Measurements from ENCODE around the gene JMJD1C.
"Not testable (repeated sequence)": the region's sequence is repeated elsewhere in the genome, so short reads cannot be mapped to it uniquely, and the experiment has no call there.

JMJD1C gene

DNA sequence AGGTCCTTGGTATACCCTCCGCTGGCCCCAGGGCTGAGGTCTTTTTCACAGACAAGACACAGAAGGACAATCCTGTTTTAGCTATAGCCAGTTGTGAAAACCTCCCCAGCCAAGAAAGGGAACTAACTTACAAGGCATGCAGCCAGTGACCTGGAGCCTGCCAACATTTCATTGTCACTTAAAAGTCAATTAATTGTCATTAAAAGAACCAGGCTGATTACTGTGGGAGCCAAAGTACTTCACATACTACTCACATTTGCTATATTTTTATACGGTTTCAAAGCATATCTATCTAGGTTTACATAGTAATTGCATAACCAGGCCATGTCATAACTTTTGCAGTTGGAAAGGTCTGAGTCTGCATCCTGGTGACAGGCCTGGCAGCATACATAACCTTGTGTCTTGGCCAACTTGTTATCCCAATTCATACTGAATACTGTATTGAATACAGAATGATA is 301.6 kb downstream of the JMJD1C start:
- no peak for DNase-seq (ENCODE audit: extremely low read depth, low read depth)
- TF ChIP-seq, protein P1, sequence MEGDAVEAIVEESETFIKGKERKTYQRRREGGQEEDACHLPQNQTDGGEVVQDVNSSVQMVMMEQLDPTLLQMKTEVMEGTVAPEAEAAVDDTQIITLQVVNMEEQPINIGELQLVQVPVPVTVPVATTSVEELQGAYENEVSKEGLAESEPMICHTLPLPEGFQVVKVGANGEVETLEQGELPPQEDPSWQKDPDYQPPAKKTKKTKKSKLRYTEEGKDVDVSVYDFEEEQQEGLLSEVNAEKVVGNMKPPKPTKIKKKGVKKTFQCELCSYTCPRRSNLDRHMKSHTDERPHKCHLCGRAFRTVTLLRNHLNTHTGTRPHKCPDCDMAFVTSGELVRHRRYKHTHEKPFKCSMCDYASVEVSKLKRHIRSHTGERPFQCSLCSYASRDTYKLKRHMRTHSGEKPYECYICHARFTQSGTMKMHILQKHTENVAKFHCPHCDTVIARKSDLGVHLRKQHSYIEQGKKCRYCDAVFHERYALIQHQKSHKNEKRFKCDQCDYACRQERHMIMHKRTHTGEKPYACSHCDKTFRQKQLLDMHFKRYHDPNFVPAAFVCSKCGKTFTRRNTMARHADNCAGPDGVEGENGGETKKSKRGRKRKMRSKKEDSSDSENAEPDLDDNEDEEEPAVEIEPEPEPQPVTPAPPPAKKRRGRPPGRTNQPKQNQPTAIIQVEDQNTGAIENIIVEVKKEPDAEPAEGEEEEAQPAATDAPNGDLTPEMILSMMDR (IDR thresholded peaks at IDR 0.05; ENCODE audit: low read depth, low read length): no peak

DNA sequence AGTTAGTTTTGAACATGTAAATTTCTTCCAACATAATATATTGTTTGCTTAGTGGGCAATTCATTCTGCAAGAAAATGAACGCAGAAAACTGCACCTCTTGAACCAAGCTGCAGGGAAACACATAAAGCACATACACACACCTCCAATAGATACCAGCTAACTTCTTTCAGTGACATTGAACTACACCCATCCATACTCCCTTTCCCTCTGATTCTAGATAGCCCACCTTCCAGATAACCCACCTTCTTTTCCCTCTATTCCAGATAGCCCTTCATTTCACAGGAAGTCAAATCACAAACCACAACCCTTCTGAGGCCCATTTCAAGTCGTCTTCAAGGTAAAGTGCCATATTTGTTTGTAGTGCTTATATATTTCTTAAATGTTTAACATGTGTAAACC is 304.2 kb downstream of the JMJD1C start:
- no peak for DNase-seq (ENCODE audit: extremely low read depth, low read depth)
- TF ChIP-seq, protein P1 (IDR thresholded peaks at IDR 0.05; ENCODE audit: low read depth, low read length): no peak

DNA sequence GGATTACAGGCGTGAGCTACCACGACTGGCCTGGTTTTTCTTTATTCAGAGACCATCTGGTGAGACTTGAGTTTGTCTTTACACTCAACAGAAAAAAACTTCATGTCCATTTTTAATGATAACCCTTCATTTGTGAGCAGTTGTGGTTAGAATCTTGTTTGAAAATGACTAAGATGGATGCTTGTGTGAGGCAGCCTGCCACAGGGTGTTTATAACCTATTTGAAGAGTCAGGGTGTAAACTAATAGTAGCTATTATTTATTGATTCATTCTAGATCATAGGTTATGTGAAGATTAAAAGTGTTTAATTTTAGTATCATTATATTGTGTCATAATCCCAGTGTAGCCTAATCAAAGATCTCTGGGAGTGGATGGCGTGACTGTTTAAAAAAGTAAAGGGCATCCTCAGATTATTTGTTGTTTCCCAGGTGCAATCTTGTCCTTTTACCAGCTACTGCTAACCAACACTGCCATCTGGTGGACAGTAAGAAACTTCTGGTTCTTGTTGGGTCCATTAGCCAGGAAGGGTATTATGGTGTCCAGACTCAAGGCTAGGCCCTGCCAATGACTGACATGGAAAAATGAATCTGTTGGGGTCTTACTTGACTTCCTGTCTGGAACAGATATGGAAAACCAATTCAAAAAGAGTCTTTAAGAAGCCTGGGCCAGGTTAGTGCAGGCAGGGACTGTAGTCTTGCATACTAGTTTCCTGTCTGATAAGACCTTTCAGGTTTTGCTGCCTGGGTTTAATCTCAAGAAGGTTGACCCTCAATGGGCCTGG is 307.7 kb downstream of the JMJD1C start:
- TF ChIP-seq, protein P1 (IDR thresholded peaks at IDR 0.05; ENCODE audit: low read depth, low read length): peak; percentile 68

DNA sequence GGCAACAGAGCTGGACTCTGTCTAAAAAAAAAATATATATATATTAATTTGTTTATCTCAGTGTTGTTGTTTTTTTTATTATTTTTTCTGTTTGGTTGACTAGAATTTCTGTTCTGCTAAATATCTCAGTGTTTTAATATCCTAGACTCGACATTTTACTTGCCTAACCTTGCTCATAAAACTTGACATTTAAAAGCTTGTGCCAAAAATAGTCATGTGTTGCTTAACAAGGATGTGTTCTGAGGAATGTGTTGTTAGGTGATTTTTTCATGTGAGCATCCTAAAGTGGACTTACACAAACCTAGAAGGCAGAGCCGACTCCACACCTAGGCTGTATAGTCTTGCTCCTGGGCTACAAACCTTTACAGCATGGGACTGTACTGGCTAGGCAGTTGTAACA is 309.5 kb downstream of the JMJD1C start:
- no peak for DNase-seq (ENCODE audit: extremely low read depth, low read depth)

More for the DNA sequence above, 307.7 kb downstream of the JMJD1C start:
- peak; percentile 84 for DNase-seq (ENCODE audit: extremely low read depth, low read depth)

DNA sequence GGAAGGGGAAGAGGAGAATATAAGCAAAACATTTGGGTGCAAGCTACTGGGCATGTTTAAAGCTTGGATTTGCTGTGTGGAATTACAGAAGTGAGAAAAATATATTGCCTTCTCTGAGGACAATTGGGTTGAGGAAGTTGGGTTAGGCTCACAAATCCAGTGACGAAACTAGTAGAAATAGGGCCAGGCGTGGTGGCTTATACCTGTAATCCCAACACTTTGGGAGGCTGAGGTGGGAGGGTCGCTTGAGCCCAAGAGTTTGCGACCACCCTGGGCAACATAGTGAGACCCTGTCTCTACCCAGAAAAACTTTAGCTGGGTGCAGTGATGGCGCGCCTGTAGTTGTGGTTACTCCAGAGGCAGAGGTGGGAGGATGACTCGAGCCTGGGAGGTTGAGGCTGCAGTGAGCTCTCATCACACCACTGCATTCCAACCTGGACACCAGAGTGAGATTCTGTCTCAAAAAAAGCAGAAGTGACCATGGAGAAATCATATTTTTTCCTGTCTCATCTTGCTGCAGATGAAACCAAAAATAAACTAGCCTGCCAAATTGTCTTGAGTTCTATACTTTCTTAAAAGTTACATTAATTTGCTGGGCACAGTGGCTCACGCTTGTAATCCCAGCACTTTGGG is 310.3 kb downstream of the JMJD1C start:
- no peak for DNase-seq (ENCODE audit: extremely low read depth, low read depth)
- TF ChIP-seq, protein P1 (IDR thresholded peaks at IDR 0.05; ENCODE audit: low read depth, low read length): no peak

More for the DNA sequence above, 309.5 kb downstream of the JMJD1C start:
- TF ChIP-seq, protein P1 (IDR thresholded peaks at IDR 0.05; ENCODE audit: low read depth, low read length): no peak

DNA sequence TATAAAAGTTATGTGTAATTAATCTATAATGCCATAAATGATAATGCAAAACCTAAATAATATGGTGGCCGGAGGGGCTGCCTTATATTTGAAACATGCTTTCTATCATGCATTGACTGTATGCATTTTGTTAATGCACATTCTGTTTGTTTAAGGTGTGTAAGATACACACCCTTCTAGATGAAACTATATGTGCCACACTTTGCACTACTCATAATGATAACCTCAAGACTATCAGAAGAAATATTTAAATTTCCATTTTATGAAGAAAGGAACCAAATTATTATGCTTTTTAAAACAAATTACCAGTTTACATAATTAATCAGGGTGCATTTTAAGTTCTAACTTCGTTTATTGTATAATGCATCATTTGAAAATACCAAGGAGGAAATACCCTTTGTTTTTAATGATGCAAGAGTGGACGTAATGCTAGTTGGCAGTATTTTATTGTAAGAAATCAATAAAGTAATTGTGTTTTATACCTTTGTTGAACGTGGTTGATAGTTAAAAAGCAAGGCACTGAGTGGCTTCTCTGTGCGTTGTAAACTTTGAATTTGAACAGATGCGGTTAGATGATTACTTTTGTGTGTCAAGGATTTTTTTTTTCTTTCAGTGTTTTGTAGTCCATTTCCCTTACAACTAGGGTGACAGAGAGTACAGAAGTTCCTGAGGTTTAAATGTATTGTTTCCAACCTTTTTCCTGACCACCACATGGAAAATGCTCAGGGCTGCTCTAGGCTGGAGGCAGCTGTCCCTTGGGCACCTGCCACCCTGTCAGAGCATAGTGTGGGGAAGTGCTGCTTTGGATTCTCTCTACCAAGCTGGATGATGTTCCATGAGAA is 311.0 kb downstream of the JMJD1C start:
- TF ChIP-seq, protein P1 (IDR thresholded peaks at IDR 0.05; ENCODE audit: low read depth, low read length): no peak
- no peak for DNase-seq (ENCODE audit: extremely low read depth, low read depth)

DNA sequence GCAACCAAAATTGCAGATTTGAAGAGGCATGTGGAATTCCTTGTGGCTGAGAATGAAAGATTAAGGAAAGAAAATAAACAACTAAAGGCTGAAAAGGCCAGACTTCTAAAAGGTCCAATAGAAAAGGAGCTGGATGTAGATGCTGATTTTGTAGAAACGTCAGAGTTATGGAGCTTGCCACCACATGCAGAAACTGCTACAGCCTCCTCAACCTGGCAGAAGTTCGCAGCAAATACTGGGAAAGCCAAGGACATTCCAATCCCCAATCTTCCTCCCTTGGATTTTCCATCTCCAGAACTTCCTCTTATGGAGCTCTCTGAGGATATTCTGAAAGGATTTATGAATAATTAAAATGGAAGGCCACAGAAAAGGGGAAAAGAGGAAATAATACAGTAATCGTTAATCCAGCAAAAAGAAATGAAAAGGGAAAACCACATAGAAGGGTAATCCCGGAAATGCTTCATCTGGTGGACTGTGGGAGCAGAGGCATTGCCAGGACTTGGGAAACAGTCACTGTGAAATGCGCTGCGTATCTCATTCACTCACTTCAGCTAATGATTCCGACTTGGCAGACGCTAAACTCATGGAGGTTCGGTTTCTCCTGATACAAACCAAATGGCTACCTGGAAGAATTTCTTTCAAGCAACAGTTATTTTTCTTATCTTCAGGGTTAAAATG is 311.8 kb downstream of the JMJD1C start:
- DNase-seq (ENCODE audit: extremely low read depth, low read depth): not testable (repeated sequence)

Measured in AG09319 (cell line).